Activated CD4-positive, alpha-beta T cell treated with anti-CD3 and anti-CD28 coated beads for 1 hour (primary cell): ENCODE data around the gene IL4.

ENCODE experiments used
- DNase-seq: peaks from one replicate; pipeline ENCODE4 v3.0.0-alpha.2; 2020

The IL4 gene

GRCh38 chr5:132704875-132705274 is 31.1 kb downstream of the IL4 start:
- no peak for DNase-seq

- no peak for DNase-seq
Measured at GRCh38 chr5:132708645-132709044, 34.9 kb downstream of the IL4 start.

DNA sequence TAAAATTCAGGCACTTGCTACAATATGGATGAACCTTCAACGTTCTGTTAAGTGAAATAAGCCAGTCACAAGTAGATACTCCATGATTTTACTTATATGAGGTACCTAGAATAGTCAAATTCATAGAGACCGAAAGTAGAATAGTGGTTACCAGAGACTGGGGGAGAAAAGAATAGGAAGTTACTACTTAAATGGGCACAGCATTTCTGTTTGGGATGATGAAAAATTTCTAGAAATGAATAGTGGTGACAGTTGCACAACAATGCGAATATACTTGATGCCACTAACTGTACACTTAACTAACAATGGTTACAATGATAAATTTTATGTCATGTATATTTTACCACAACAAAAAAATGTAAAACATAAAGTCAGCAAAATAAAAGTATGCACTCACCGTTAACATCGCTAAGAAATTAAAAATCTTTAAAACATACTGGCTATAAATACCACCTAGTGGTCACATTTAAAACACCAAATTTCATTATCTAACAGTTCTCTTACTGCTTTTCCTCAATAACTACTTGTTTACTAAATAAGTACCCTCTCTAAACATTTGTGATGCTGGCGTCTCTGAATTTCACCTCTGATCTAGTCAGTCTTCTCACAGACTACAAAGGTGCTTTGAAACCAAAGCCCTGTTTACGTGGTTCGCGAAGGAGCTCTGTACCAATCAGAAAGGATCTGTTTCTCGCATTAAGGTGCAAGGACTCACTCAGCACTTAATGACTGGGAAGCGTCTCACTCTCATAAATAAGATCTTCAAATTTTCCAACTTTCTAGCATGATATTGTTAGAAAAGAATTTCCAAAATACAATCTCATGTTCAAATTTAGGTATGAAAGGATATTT is 40.9 kb downstream of the IL4 start:
- no peak for DNase-seq

- no peak for DNase-seq
Measured at GRCh38 chr5:132718544-132719312, 44.9 kb downstream of the IL4 start.

GRCh38 chr5:132725745-132726144 is 52.0 kb downstream of the IL4 start:
- DNase-seq, result no peak

DNA sequence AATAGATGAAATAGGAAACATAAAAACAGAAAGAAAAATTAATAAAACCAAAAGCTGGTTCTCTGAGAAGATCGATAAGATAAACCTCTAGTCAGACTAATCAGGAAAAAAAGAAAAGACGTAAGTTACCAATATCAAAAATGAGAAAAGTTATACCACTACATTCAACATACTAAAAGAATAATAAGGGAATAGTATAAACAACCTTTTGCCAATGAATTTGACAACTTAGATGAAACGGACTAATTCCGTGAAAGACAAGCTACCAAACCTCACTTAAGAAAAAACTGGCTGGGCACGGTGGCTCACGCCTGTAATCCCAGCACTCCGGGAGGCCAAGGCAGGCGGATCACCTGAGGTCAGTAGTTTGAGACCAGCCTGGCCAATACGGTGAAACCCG is 56.1 kb downstream of the IL4 start:
- no peak for DNase-seq
